NCI-H1092 (cell line): ENCODE data around the gene FANCM.

Experiments used
- DNase-seq: peaks from one replicate; lab custom pipeline; 2025; lab: John Stamatoyannopoulos, UW

FANCM gene

GRCh38 chr14:45242706-45243105, 107.0 kb downstream of the FANCM start:
- no peak for DNase-seq

- no peak for DNase-seq
These were observed 110.4 kb downstream of the FANCM start for GRCh38 chr14:45246151-45246550.

- DNase-seq: no peak
These were observed 111.0 kb downstream of the FANCM start for GRCh38 chr14:45246691-45247090.

- DNase-seq: no peak
These were observed 111.7 kb downstream of the FANCM start for GRCh38 chr14:45247427-45247826.

- no peak for DNase-seq
These were observed 114.3 kb downstream of the FANCM start for GRCh38 chr14:45249856-45250575.
